Measurements from ENCODE around the gene GALNTL6.

GALNTL6 gene

DNA sequence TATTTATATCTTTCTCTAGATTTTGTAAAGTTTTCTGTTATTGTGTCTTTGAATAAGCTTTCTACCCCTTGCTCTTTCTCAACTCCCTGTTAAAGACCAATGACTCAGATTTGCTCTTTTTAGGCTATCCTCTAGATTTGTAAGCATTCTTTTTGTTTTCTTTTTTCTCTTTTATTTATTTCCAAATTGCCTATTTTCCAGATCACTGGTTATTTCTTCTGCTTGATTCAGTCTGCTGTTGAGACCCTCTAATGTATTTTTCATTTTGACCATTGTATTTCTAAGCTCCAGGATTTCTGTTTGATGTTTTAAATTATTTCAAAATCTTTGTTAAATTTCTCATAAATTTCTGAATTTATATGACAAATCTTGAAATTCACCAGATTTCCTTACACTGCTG is 892.8 kb downstream of the GALNTL6 start:
- TF ChIP-seq, protein P1, sequence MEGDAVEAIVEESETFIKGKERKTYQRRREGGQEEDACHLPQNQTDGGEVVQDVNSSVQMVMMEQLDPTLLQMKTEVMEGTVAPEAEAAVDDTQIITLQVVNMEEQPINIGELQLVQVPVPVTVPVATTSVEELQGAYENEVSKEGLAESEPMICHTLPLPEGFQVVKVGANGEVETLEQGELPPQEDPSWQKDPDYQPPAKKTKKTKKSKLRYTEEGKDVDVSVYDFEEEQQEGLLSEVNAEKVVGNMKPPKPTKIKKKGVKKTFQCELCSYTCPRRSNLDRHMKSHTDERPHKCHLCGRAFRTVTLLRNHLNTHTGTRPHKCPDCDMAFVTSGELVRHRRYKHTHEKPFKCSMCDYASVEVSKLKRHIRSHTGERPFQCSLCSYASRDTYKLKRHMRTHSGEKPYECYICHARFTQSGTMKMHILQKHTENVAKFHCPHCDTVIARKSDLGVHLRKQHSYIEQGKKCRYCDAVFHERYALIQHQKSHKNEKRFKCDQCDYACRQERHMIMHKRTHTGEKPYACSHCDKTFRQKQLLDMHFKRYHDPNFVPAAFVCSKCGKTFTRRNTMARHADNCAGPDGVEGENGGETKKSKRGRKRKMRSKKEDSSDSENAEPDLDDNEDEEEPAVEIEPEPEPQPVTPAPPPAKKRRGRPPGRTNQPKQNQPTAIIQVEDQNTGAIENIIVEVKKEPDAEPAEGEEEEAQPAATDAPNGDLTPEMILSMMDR (conservative IDR thresholded peaks at IDR 0.05): no peak
- H3K27ac ChIP-seq: no peak overlapping the region

DNA sequence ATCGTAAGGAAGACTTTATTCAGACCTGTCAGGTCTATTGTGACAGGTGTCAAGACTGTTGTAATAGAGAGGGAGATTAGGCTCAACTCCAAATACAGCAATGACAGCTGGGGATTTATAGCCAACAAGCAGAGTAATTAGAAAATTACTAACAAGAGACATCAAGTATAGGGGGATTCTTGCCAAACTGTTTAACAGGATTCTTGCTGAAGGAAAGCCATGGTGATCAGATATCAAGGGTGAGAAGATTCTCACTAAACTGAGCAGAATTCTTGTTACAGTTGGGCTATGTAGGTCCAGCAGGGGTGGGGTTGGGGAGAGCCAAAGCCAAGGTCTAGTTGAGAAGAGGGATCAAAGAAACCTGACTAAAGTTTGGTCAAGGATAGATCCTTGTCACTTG is 894.4 kb downstream of the GALNTL6 start:
- TF ChIP-seq, protein P1 (conservative IDR thresholded peaks at IDR 0.05): no peak
- H3K27ac ChIP-seq: no peak overlapping the region

DNA sequence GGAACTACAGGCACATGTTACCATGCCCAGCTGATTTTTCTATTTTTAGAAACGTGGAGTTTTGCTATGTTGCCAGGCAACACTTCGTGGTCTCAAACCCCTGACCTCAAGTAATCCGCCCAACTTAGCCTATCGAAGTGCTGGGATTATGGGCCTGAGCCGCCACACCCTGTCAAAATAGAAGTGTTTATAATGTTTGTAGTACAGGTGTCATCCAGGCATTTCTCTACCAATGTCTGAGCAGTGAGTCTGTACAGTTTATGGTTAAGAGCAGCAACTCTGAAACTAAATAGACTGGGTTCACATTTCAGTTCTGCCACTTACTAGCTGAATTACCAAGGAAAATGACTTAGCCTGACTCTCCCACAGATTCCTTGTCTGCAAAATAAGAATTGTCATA is 895.0 kb downstream of the GALNTL6 start:
- no peak overlapping the region for H3K27ac ChIP-seq
- TF ChIP-seq, protein P1 (conservative IDR thresholded peaks at IDR 0.05): no peak

DNA sequence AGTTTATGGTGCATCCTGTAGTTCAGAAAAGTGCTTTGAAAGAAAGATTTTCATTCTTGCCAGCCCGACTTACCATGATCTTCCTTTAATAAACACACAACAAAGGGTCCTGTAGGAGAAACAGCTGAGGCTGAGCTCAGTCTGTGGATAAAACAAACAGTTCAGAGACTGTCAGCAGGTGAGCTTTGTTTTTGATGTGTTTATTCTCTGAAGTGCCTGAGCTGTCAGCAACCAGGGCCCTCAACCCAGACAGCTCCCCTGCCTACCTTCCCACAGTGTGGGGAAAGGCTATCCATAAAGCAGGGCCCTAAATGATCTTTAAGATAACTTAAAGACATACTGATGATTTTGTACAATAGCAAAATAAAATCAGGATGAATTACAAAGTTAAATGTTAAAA is 896.2 kb downstream of the GALNTL6 start:
- TF ChIP-seq, protein P1 (conservative IDR thresholded peaks at IDR 0.05): no peak
- H3K27ac ChIP-seq: no peak overlapping the region

DNA sequence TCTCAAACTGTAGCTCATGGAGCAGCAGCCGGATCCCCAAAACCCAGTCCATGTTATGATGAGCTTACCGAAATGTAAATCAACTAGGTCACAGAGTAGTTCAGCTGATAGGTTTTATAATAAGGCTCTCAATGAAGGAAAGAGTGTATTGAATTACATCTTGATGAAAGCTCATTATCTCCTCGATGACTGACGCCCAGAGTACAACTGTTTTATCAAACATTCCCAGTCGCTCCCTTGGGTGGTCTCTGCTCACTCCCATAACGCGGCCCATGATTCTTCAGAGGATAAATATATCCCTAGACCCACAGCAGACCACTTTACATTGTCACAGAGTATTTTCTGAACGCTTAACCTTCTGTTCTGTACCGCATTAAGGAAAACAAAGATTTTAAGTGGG is 903.1 kb downstream of the GALNTL6 start:
- TF ChIP-seq, protein P1 (conservative IDR thresholded peaks at IDR 0.05): no peak
- H3K27ac ChIP-seq: no peak overlapping the region

DNA sequence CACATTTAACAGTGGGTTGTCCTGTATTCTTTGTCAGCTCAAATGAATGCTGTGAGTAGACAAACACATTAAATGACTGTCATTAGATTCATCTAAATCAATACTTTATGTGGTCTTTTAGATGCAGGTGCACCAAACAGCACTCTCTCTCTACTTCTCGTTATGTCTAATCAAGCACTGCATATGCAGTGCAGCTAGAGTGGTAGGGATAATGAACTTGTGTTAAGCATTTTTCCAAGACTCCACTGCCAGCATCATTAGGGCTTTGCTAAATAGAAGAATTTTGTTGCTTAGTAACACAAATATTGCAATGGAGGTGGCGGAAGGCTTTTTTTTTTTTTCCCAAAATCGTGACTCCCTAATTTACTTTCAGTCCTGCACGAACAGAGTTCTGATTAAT is 908.5 kb downstream of the GALNTL6 start:
- TF ChIP-seq, protein P1 (conservative IDR thresholded peaks at IDR 0.05): no peak
- H3K27ac ChIP-seq: no peak overlapping the region

DNA sequence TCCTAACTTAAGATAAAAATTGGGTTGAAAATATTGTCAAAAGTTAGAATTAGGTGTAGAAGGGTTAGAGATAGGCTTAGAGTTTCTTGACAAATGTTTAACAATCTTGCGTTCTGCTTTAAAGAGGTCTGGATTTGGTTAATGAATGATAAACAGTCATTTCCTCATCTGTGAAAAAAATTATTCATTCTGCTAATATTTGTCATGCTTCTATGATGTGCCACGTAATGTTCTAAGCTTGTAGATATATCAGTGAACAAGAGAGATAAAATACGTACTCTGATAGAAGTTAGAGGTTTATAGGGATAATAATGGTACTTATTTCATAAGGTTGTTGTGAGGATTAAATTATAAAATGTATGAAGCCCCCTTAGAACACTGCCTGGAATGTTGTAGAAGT is 912.4 kb downstream of the GALNTL6 start:
- no peak overlapping the region for H3K27ac ChIP-seq
- TF ChIP-seq, protein P1 (conservative IDR thresholded peaks at IDR 0.05): no peak

DNA sequence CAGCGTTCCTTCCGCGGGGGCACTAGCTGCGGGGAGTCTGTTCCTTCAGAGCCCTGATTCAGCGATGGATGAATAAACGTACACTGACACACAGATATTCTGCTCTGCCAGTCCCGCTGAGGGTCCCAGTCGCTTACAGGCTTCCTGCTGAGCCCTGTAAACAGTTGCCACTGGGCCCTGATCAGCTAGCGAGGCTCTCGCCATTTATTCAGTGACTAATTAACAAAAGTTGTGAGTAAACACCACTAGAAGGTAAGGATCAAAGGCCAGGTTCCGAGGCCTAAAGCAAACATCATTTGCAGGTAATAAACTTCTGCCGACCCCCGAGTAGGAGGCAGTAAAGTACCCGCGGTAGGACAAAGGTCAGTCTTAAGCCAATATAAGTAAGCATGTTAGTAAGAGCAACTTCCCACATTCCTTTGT is 912.8 kb downstream of the GALNTL6 start:
- no peak overlapping the region for H3K27ac ChIP-seq
- TF ChIP-seq, protein P1 (conservative IDR thresholded peaks at IDR 0.05): no peak

All from VCaP (cell line).